Ureter (tissue), 1 donor: ENCODE data around the gene ABCC10. TPM values are rescaled to one million over a fixed set of nuclear protein-coding genes. Genes with fewer than 3 reads are reported as not detected.
"Not testable (repeated sequence)": the region's sequence is repeated elsewhere in the genome, so short reads cannot be mapped to it uniquely, and the experiment has no call there.

Source experiments
- DNase-seq: peaks from one replicate; pipeline ENCODE4 v3.0.0-alpha.2; 2020; ENCODE audit warnings: low spot score
- total RNA-seq: library from RNA; stranded (reverse); gene quantifications from one replicate; pipeline ENCODE4 v1.2.4, GENCODE V29; 2023
- donor health status: DM: yes; HTN: yes; CAD: no.

Gene ABCC10
- 52.7 TPM for total RNA-seq

GRCh38 chr6:43427406-43428111 is at the start of gene ABCC10:
Gene ABCC10 (plus strand): TSS chr6:43427541. CDS start chr6:43427979, 438 bp downstream.
- DNase-seq: peak; percentile 96

GRCh38 chr6:43377710-43378229 is 49.6 kb upstream of the ABCC10 start:
- no peak for DNase-seq

GRCh38 chr6:43378631-43379030 is 48.7 kb upstream of the ABCC10 start:
- no peak for DNase-seq

- not testable (repeated sequence) for DNase-seq
Observed at GRCh38 chr6:43380858-43381257, 46.5 kb upstream of the ABCC10 start.

GRCh38 chr6:43383021-43383667 is 44.2 kb upstream of the ABCC10 start:
- DNase-seq: no peak

GRCh38 chr6:43386492-43386891 is 40.8 kb upstream of the ABCC10 start:
- DNase-seq: no peak

GRCh38 chr6:43389730-43390295 is 37.5 kb upstream of the ABCC10 start:
- no peak for DNase-seq

- DNase-seq: not testable (repeated sequence)
Observed at GRCh38 chr6:43390753-43391439, 36.4 kb upstream of the ABCC10 start.

GRCh38 chr6:43391440-43392031 is 35.8 kb upstream of the ABCC10 start:
- DNase-seq: no peak

GRCh38 chr6:43393133-43393532 is 34.2 kb upstream of the ABCC10 start:
- not testable (repeated sequence) for DNase-seq

- DNase-seq: no peak
Observed at GRCh38 chr6:43393602-43394001, 33.7 kb upstream of the ABCC10 start.

GRCh38 chr6:43394982-43395381 is 32.4 kb upstream of the ABCC10 start:
- no peak for DNase-seq

GRCh38 chr6:43395776-43396175 is 31.6 kb upstream of the ABCC10 start:
- no peak for DNase-seq

- peak; percentile 53 for DNase-seq
Observed at GRCh38 chr6:43396408-43397149, 30.8 kb upstream of the ABCC10 start.

GRCh38 chr6:43399932-43400487 is 27.3 kb upstream of the ABCC10 start:
- no peak for DNase-seq

GRCh38 chr6:43401730-43402129 is 25.6 kb upstream of the ABCC10 start:
- no peak for DNase-seq

GRCh38 chr6:43402820-43403219 is 24.5 kb upstream of the ABCC10 start:
- no peak for DNase-seq

GRCh38 chr6:43405354-43405753 is 22.0 kb upstream of the ABCC10 start:
- no peak for DNase-seq

GRCh38 chr6:43407296-43407695 is 20.0 kb upstream of the ABCC10 start:
- DNase-seq: no peak

- DNase-seq: no peak
Observed at GRCh38 chr6:43408259-43408658, 19.1 kb upstream of the ABCC10 start.

- DNase-seq: not testable (repeated sequence)
Observed at GRCh38 chr6:43410776-43411175, 16.6 kb upstream of the ABCC10 start.
